CD4-positive, alpha-beta T cell treated with Interleukin-12 subunit alpha and Interleukin-12 subunit beta, for 1 hour (primary cell): ENCODE data around the gene MYBPHL.

ENCODE experiments used
- DNase-seq: peaks from one replicate; pipeline ENCODE4 v3.0.0-alpha.2; 2020

The MYBPHL gene

GRCh38 chr1:109250454-109251276 is 56.1 kb downstream of the MYBPHL start:
- no peak for DNase-seq

GRCh38 chr1:109249654-109250401 is 57.0 kb downstream of the MYBPHL start:
- no peak for DNase-seq

GRCh38 chr1:109248797-109249629 is 57.8 kb downstream of the MYBPHL start, which contains the start of gene CELSR2:
Gene CELSR2, plus strand, starts transcription at chr1:109249539. Its CDS starts 541 bp downstream, at chr1:109250080.
- DNase-seq, result peak; percentile 67

- DNase-seq, result no peak
These were observed 58.4 kb downstream of the MYBPHL start for GRCh38 chr1:109248444-109248796.

GRCh38 chr1:109247401-109248365 is 59.1 kb downstream of the MYBPHL start:
- DNase-seq, result no peak

GRCh38 chr1:109246141-109246551 is 60.7 kb downstream of the MYBPHL start:
- no peak for DNase-seq

GRCh38 chr1:109243860-109244552 is 62.8 kb downstream of the MYBPHL start:
- DNase-seq, result no peak

- DNase-seq, result no peak
These were observed 63.6 kb downstream of the MYBPHL start for GRCh38 chr1:109243221-109243620.

GRCh38 chr1:109242387-109242786 is 64.4 kb downstream of the MYBPHL start:
- no peak for DNase-seq
